Activated T-cell treated with anti-CD3 and anti-CD28 coated beads, Interleukin-2, amount 50 U/mL, for 4 hours (primary cell): ENCODE data around the gene CD81. TPM values are rescaled to one million over a fixed set of nuclear protein-coding genes. Genes with fewer than 3 reads are reported as not detected.
"Not testable (repeated sequence)": the region's sequence is repeated elsewhere in the genome, so short reads cannot be mapped to it uniquely, and the experiment has no call there.

Experiments
- ATAC-seq, 2 donors: fragments of 200-7000 bp; cut with Tn5 transposase; one replicate each; pipeline ENCODE4 v1.10.0; 2021
- DNase-seq: peaks from one replicate; pipeline ENCODE4 v3.0.0-alpha.2; 2020
- H3K27me3 Mint-ChIP-seq: one replicate; pipeline ENCODE4 v1.8.0; 2021; ENCODE audit warnings: low read depth, mixed read lengths
- H3K36me3 Mint-ChIP-seq: one replicate; pipeline ENCODE4 v1.8.0; 2022; ENCODE audit warnings: mixed read lengths; ENCODE audit not compliant: insufficient read depth
- H3K4me1 Mint-ChIP-seq: one replicate; pipeline ENCODE4 v1.8.0; 2021; ENCODE audit warnings: low read depth, mixed read lengths
- H3K4me3 Mint-ChIP-seq: one replicate; pipeline ENCODE4 v1.8.0; 2021; ENCODE audit warnings: mild to moderate bottlenecking, moderate library complexity, mixed read lengths
- H3K9me3 Mint-ChIP-seq: one replicate; pipeline ENCODE4 v1.8.0; 2021; ENCODE audit warnings: mixed read lengths
- total RNA-seq, 3 donors: library from RNA; stranded (reverse); gene quantifications; one replicate each; pipeline ENCODE4 v1.2.1, GENCODE V29; 2021

CD81 gene
- total RNA-seq, 3 donors from 2014 or later, result 205 to 227 (median 209) TPM

- no peaks in the 10 kb centered on the region for H3K9me3 Mint-ChIP-seq
- no peak overlapping the region for H3K4me3 Mint-ChIP-seq
- H3K27me3 Mint-ChIP-seq, result no peaks in the 10 kb centered on the region
- ATAC-seq (no peak), DNase-seq (no peak)
- H3K36me3 Mint-ChIP-seq, result no peaks in the 10 kb centered on the region
- H3K4me1 Mint-ChIP-seq, result no peaks in the 10 kb centered on the region
Measured at GRCh38 chr11:2363130-2363529, 14.0 kb upstream of the CD81 start.

- H3K36me3 Mint-ChIP-seq, result no peaks in the 10 kb centered on the region
- ATAC-seq (no peak), DNase-seq (no peak)
- H3K27me3 Mint-ChIP-seq, result no peaks in the 10 kb centered on the region
- H3K4me1 Mint-ChIP-seq, result no peaks in the 10 kb centered on the region
- H3K9me3 Mint-ChIP-seq, result no peaks in the 10 kb centered on the region
- H3K4me3 Mint-ChIP-seq, result no peak overlapping the region
Measured at GRCh38 chr11:2363577-2364370, 13.3 kb upstream of the CD81 start.

GRCh38 chr11:2364386-2364785 is 12.7 kb upstream of the CD81 start:
- H3K36me3 Mint-ChIP-seq, ATAC-seq, DNase-seq, H3K9me3 Mint-ChIP-seq, H3K27me3 Mint-ChIP-seq, H3K4me1 Mint-ChIP-seq, H3K4me3 Mint-ChIP-seq: not testable (repeated sequence)

- Mint-ChIP-seq H3K4me3 (no peak overlapping the region), H3K9me3 (no peaks in the 10 kb centered on the region), H3K27me3 (no peaks in the 10 kb centered on the region), H3K4me1 (no peaks in the 10 kb centered on the region), H3K36me3 (no peaks in the 10 kb centered on the region)
- ATAC-seq, result no peak
- DNase-seq, result no peak
Measured at GRCh38 chr11:2365571-2366210, 11.4 kb upstream of the CD81 start.

- Mint-ChIP-seq H3K9me3 (no peaks in the 10 kb centered on the region), H3K4me1 (no peaks in the 10 kb centered on the region), H3K36me3 (no peaks in the 10 kb centered on the region), H3K4me3 (no peak overlapping the region), H3K27me3 (no peaks in the 10 kb centered on the region)
- ATAC-seq (no peak), DNase-seq (no peak)
Measured at GRCh38 chr11:2366276-2366675, 10.8 kb upstream of the CD81 start.

GRCh38 chr11:2366733-2367132 is 10.4 kb upstream of the CD81 start:
- no peaks in the 10 kb centered on the region for H3K36me3 Mint-ChIP-seq
- H3K9me3 Mint-ChIP-seq, result no peaks in the 10 kb centered on the region
- ATAC-seq, result no peak
- DNase-seq, result no peak
- H3K4me3 Mint-ChIP-seq, result no peak overlapping the region
- no peaks in the 10 kb centered on the region for H3K27me3 Mint-ChIP-seq
- no peaks in the 10 kb centered on the region for H3K4me1 Mint-ChIP-seq

- no peak for ATAC-seq
- no peaks in the 10 kb centered on the region for H3K36me3 Mint-ChIP-seq
- H3K9me3 Mint-ChIP-seq, result no peaks in the 10 kb centered on the region
- H3K27me3 Mint-ChIP-seq, result no peaks in the 10 kb centered on the region
- DNase-seq, result no peak
- no peaks in the 10 kb centered on the region for H3K4me1 Mint-ChIP-seq
- no peak overlapping the region for H3K4me3 Mint-ChIP-seq
Measured at GRCh38 chr11:2367266-2368160, 9.6 kb upstream of the CD81 start.

- H3K4me1 Mint-ChIP-seq, result no peaks in the 10 kb centered on the region
- DNase-seq (no peak), ATAC-seq (no peak)
- no peaks in the 10 kb centered on the region for H3K9me3 Mint-ChIP-seq
- no peaks in the 10 kb centered on the region for H3K27me3 Mint-ChIP-seq
- no peak overlapping the region for H3K4me3 Mint-ChIP-seq
- H3K36me3 Mint-ChIP-seq, result no peaks in the 10 kb centered on the region
Measured at GRCh38 chr11:2368178-2368850, 8.8 kb upstream of the CD81 start.

GRCh38 chr11:2368851-2369180 is 8.3 kb upstream of the CD81 start:
- Mint-ChIP-seq H3K27me3 (no peaks in the 10 kb centered on the region), H3K4me3 (no peak overlapping the region), H3K9me3 (no peaks in the 10 kb centered on the region), H3K4me1 (no peaks in the 10 kb centered on the region), H3K36me3 (no peaks in the 10 kb centered on the region)
- DNase-seq, result no peak
- ATAC-seq, result no peak

GRCh38 chr11:2369320-2369719 is 7.8 kb upstream of the CD81 start:
- Mint-ChIP-seq H3K4me1 (no peaks in the 10 kb centered on the region), H3K36me3 (no peaks in the 10 kb centered on the region), H3K4me3 (no peak overlapping the region), H3K9me3 (no peaks in the 10 kb centered on the region), H3K27me3 (no peaks in the 10 kb centered on the region)
- ATAC-seq, result no peak
- no peak for DNase-seq

- Mint-ChIP-seq H3K9me3 (no peaks in the 10 kb centered on the region), H3K27me3 (no peaks in the 10 kb centered on the region), H3K4me1 (no peaks in the 10 kb centered on the region), H3K36me3 (no peaks in the 10 kb centered on the region), H3K4me3 (no peak overlapping the region)
- DNase-seq (no peak), ATAC-seq (no peak)
Measured at GRCh38 chr11:2369896-2370295, 7.2 kb upstream of the CD81 start.

GRCh38 chr11:2374456-2375201 is 2.5 kb upstream of the CD81 start:
- DNase-seq (no peak), ATAC-seq (no peak)
- Mint-ChIP-seq H3K4me1 (peaks cover 9% of the 10 kb centered on the region), H3K9me3 (no peaks in the 10 kb centered on the region), H3K4me3 (no peak overlapping the region), H3K27me3 (no peaks in the 10 kb centered on the region), H3K36me3 (no peaks in the 10 kb centered on the region)

GRCh38 chr11:2375341-2375853 is 1.7 kb upstream of the CD81 start:
- Mint-ChIP-seq H3K4me3 (peak overlapping the region; percentile 58), H3K4me1 (peaks cover 16% of the 10 kb centered on the region), H3K9me3 (no peaks in the 10 kb centered on the region), H3K27me3 (no peaks in the 10 kb centered on the region), H3K36me3 (no peaks in the 10 kb centered on the region)
- ATAC-seq (no peak), DNase-seq (no peak)
